A549 treated with GW870086 at 1 μM for 4 hours (cell line): ENCODE results near the gene MEIOSIN. TPM values are rescaled to one million over a fixed set of nuclear protein-coding genes. Genes with fewer than 3 reads are reported as not detected.

Source experiments
- total RNA-seq: library from RNA; stranded (reverse); fragments of 200-300 nt; extraction: Qiagen RNA extraction; gene quantifications from 5 replicates; pipeline ENCODE4 v1.2.3, GENCODE V29; 2022; ENCODE audit warnings: low read depth

Gene MEIOSIN
- total RNA-seq = 0.05 to 0.23 TPM (median 0.06 TPM) in 3 of 5 replicates, not detected in the others

GRCh38 chr19:45733160-45733810 is at the start of gene MEIOSIN:
Gene MEIOSIN (plus strand): TSS chr19:45733439. CDS start chr19:45735377, 1,938 bp downstream.

GRCh38 chr19:45691516-45692186 is 41.6 kb upstream of the MEIOSIN start, which contains the start of gene SNRPD2:
Gene SNRPD2 (minus strand): TSS chr19:45691953. CDS start chr19:45691888, 65 bp downstream.

GRCh38 chr19:45692187-45693105 is 40.8 kb upstream of the MEIOSIN start, which contains the start of gene QPCTL:
Gene QPCTL (plus strand): TSS chr19:45692666. CDS start chr19:45692704, 38 bp downstream.

GRCh38 chr19:45730368-45731288 is 2.6 kb upstream of the MEIOSIN start, which contains the start of gene FBXO46:
Gene FBXO46 (minus strand): TSS chr19:45730896. CDS start chr19:45713495, 17,401 bp downstream.

GRCh38 chr19:45768984-45769782 is 35.9 kb downstream of the MEIOSIN start, which contains the start of gene SIX5:
Gene SIX5 (minus strand): TSS chr19:45769252. CDS start chr19:45768844, 408 bp downstream.

GRCh38 chr19:45782162-45782691 is 49.0 kb downstream of the MEIOSIN start, which contains the start of gene DMPK:
Gene DMPK (minus strand): TSS chr19:45782490. CDS start chr19:45782352, 138 bp downstream.

GRCh38 chr19:45792470-45793177 is 59.4 kb downstream of the MEIOSIN start, which contains the start of gene DMWD:
Gene DMWD (minus strand): TSS chr19:45792845. CDS start chr19:45792756, 89 bp downstream.

Other genes starting within 250 kb of the MEIOSIN start
- gene RTN2, start 236.4 kb upstream of the MEIOSIN start, total RNA-seq = 10.7 to 18.4 TPM (median 12.8 TPM) in 5 replicates
- 6.9 to 9.6 TPM (median 8.7 TPM) in 5 replicates for gene PPM1N, start 235.0 kb upstream of the MEIOSIN start, total RNA-seq
- gene VASP, start 226.0 kb upstream of the MEIOSIN start, total RNA-seq = 200 to 267 TPM (median 250 TPM) in 5 replicates
- 12.7 to 20.1 TPM (median 18.1 TPM) in 5 replicates for gene OPA3, start 148.6 kb upstream of the MEIOSIN start, total RNA-seq
- 0.14 to 0.34 TPM (median 0.27 TPM) in 5 replicates for gene GPR4, start 131.2 kb upstream of the MEIOSIN start, total RNA-seq
- gene EML2, start 94.0 kb upstream of the MEIOSIN start, total RNA-seq = 17.2 to 24.8 TPM (median 22.8 TPM) in 5 replicates
- 2.4 to 5.1 TPM (median 3.9 TPM) in 5 replicates for gene GIPR, start 65.2 kb upstream of the MEIOSIN start, total RNA-seq
- 743 to 1,005 TPM (median 782 TPM) in 5 replicates for gene SNRPD2, start 41.5 kb upstream of the MEIOSIN start, total RNA-seq
- gene QPCTL, start 40.8 kb upstream of the MEIOSIN start, total RNA-seq = 7.3 to 9.5 TPM (median 8.6 TPM) in 5 replicates
- 6.9 to 10.9 TPM (median 10.2 TPM) in 5 replicates for gene FBXO46, start 2.5 kb upstream of the MEIOSIN start, total RNA-seq
- 17.0 to 28.2 TPM (median 24.1 TPM) in 5 replicates for gene SIX5, start 35.8 kb downstream of the MEIOSIN start, total RNA-seq
- 36.2 to 49.7 TPM (median 47.1 TPM) in 5 replicates for gene DMPK, start 49.1 kb downstream of the MEIOSIN start, total RNA-seq
- gene DMWD, start 59.4 kb downstream of the MEIOSIN start, total RNA-seq = 24.9 to 39.2 TPM (median 32.4 TPM) in 5 replicates
- gene RSPH6A, start 81.9 kb downstream of the MEIOSIN start, total RNA-seq = not detected in 5 replicates
- 55.7 to 77.3 TPM (median 73.2 TPM) in 5 replicates for gene SYMPK, start 129.7 kb downstream of the MEIOSIN start, total RNA-seq
- gene FOXA3, start 130.9 kb downstream of the MEIOSIN start, total RNA-seq = 0.50 to 0.97 TPM (median 0.67 TPM) in 5 replicates
- gene IRF2BP1, start 152.7 kb downstream of the MEIOSIN start, total RNA-seq = 23.1 to 35.0 TPM (median 33.2 TPM) in 5 replicates
- 6.1 to 9.6 TPM (median 8.7 TPM) in 5 replicates for gene MYPOP, start 169.2 kb downstream of the MEIOSIN start, total RNA-seq
- gene NANOS2, start 181.3 kb downstream of the MEIOSIN start, total RNA-seq = not detected in 5 replicates
- 0.05 to 0.14 TPM (median 0.13 TPM) in 5 replicates for gene NOVA2, start 240.4 kb downstream of the MEIOSIN start, total RNA-seq